ENCODE data around the gene STIM2.
"Not testable (repeated sequence)": the region's sequence is repeated elsewhere in the genome, so short reads cannot be mapped to it uniquely, and the experiment has no call there.

STIM2 gene

GRCh38 chr4:27024805-27025204, 164.2 kb downstream of the STIM2 start:
- Histone ChIP-seq H3K9ac (ENCODE audit: low read length) (no peak overlapping the region), H3K36me3 (replicated peaks; ENCODE audit: insufficient read depth, low read length) (no peaks in the 10 kb centered on the region), H3K79me2 (ENCODE audit: low read length) (no peaks in the 10 kb centered on the region), H2AFZ (ENCODE audit: low read length) (no peak overlapping the region), H3K27ac (ENCODE audit: low read length) (no peak overlapping the region), H3K4me3 (ENCODE audit: low read length) (no peak overlapping the region), H4K20me1 (ENCODE audit: insufficient read depth, low read length) (no peaks in the 10 kb centered on the region), H3K4me1 (ENCODE audit: low read length) (no peaks in the 10 kb centered on the region), H3F3A (ENCODE audit: insufficient read depth, low read length) (no peaks in the 10 kb centered on the region), H3K9me3 (replicated peaks; ENCODE audit: insufficient read depth, low read length) (no peaks in the 10 kb centered on the region), H3K9me2 (replicated peaks; ENCODE audit: insufficient read depth, low read length) (no peaks in the 10 kb centered on the region), H3K4me2 (ENCODE audit: low read depth, low read length) (no peak overlapping the region), H3K27me3 (replicated peaks; ENCODE audit: insufficient read depth, low read length) (no peaks in the 10 kb centered on the region)
- TF ChIP-seq EZH2phosphoT487 (IDR thresholded peaks at IDR 0.05; ENCODE audit: low read length) (no peak), CTCF (IDR thresholded peaks at IDR 0.05; ENCODE audit: low read length) (no peak), EZH2 (optimal IDR thresholded peaks at IDR 0.05; ENCODE audit: low read depth, low read length) (no peak)
- DNase-seq = no peak

DNA sequence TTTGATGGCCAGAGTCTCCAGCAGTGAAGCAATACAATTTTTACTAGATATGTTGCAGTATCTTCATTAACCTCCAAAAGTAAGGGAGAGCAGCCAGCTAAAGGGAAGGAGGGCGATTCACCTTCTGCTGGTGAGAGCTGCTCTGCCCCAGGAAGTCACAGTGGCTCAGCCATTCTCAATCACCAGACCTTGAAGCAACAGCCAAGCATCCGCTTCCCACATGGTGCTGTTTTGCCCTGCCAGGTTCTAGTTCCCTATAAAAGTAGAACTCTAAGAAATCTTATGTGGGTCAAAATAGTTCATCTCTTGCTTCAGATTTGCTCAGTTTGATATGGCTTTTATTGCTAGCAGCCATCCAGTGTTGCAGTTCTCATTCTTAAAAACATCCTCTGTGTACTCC, 166.8 kb downstream of the STIM2 start:
- Histone ChIP-seq H3K27me3 (replicated peaks; ENCODE audit: insufficient read depth, low read length) (no peaks in the 10 kb centered on the region), H3K36me3 (replicated peaks; ENCODE audit: insufficient read depth, low read length) (no peaks in the 10 kb centered on the region), H3K9me3 (replicated peaks; ENCODE audit: insufficient read depth, low read length) (no peaks in the 10 kb centered on the region), H3K4me2 (ENCODE audit: low read depth, low read length) (no peak overlapping the region), H2AFZ (ENCODE audit: low read length) (no peak overlapping the region), H3K9me2 (replicated peaks; ENCODE audit: insufficient read depth, low read length) (no peaks in the 10 kb centered on the region), H3K4me3 (ENCODE audit: low read length) (no peak overlapping the region), H3K9ac (ENCODE audit: low read length) (no peak overlapping the region), H3K4me1 (ENCODE audit: low read length) (no peaks in the 10 kb centered on the region), H3F3A (ENCODE audit: insufficient read depth, low read length) (no peaks in the 10 kb centered on the region), H3K27ac (ENCODE audit: low read length) (no peak overlapping the region), H3K79me2 (ENCODE audit: low read length) (no peaks in the 10 kb centered on the region), H4K20me1 (ENCODE audit: insufficient read depth, low read length) (no peaks in the 10 kb centered on the region)
- no peak for DNase-seq
- TF ChIP-seq EZH2phosphoT487 (IDR thresholded peaks at IDR 0.05; ENCODE audit: low read length) = no peak
- no peak for TF ChIP-seq EZH2 (optimal IDR thresholded peaks at IDR 0.05; ENCODE audit: low read depth, low read length)

DNA sequence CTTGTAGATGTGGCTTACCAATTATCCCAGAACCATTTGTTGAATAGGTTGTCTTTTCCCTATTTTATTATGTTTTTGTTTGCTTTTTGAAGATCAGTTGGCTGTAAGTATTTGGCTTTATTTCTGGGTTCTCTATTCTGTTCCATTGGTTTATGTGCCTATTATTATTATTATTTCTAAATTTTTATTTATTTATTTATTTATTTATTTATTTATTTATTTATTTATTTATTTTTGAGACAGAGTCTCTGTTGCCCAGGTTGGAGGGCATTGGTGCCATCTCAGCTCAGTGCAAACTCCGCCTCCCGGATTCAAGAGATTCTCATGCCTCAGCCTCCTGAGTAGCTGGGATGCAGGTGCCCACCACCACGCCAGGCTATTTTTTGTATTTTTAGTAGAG, 174.5 kb downstream of the STIM2 start:
- not testable (repeated sequence) for H3K9ac ChIP-seq (ENCODE audit: low read length)

DNA sequence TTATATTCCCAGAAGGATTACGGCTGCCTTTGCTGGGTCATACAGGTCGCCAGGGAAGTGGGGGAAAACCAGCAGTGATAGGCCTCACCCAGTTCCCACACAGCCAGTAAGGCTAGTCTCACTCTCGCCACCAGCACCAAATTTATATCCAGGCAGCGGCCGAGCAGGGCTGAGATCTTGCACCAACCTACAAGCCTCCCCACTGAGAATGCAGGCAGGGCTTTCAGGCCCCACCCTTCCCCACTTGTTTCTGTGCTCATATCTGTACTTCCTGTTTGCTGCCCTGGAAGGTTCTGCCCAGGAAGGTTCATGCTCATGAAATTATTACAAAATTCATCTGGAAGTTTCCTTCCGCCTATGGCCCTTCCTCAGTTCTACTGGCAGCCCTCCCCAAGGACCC, 179.7 kb downstream of the STIM2 start:
- Histone ChIP-seq H3K4me2 (ENCODE audit: low read depth, low read length) (no peak overlapping the region), H3K36me3 (replicated peaks; ENCODE audit: insufficient read depth, low read length) (no peaks in the 10 kb centered on the region), H4K20me1 (ENCODE audit: insufficient read depth, low read length) (no peaks in the 10 kb centered on the region), H3K27ac (ENCODE audit: low read length) (no peak overlapping the region), H3K79me2 (ENCODE audit: low read length) (no peaks in the 10 kb centered on the region), H2AFZ (ENCODE audit: low read length) (no peak overlapping the region), H3K9ac (ENCODE audit: low read length) (no peak overlapping the region), H3K4me3 (ENCODE audit: low read length) (no peak overlapping the region), H3K9me2 (replicated peaks; ENCODE audit: insufficient read depth, low read length) (no peaks in the 10 kb centered on the region), H3K27me3 (replicated peaks; ENCODE audit: insufficient read depth, low read length) (no peaks in the 10 kb centered on the region), H3K9me3 (replicated peaks; ENCODE audit: insufficient read depth, low read length) (no peaks in the 10 kb centered on the region), H3F3A (ENCODE audit: insufficient read depth, low read length) (no peaks in the 10 kb centered on the region), H3K4me1 (ENCODE audit: low read length) (no peaks in the 10 kb centered on the region)
- no peak for DNase-seq
- TF ChIP-seq EZH2 (optimal IDR thresholded peaks at IDR 0.05; ENCODE audit: low read depth, low read length) (no peak), EZH2phosphoT487 (IDR thresholded peaks at IDR 0.05; ENCODE audit: low read length) (no peak), CTCF (IDR thresholded peaks at IDR 0.05; ENCODE audit: low read length) (no peak)

More for the DNA sequence above, 174.5 kb downstream of the STIM2 start:
- H3K4me3 ChIP-seq (ENCODE audit: low read length); H3K9me2 ChIP-seq (replicated peaks; ENCODE audit: insufficient read depth, low read length); H3K27ac ChIP-seq (ENCODE audit: low read length); H3K4me2 ChIP-seq (ENCODE audit: low read depth, low read length); H3K9me3 ChIP-seq (replicated peaks; ENCODE audit: insufficient read depth, low read length); H3K36me3 ChIP-seq (replicated peaks; ENCODE audit: insufficient read depth, low read length); H4K20me1 ChIP-seq (ENCODE audit: insufficient read depth, low read length); H3K4me1 ChIP-seq (ENCODE audit: low read length); H3K27me3 ChIP-seq (replicated peaks; ENCODE audit: insufficient read depth, low read length); H2AFZ ChIP-seq (ENCODE audit: low read length); H3F3A ChIP-seq (ENCODE audit: insufficient read depth, low read length); DNase-seq; H3K79me2 ChIP-seq (ENCODE audit: low read length): not testable (repeated sequence)

All from MM.1S (cell line).